Breast epithelium (tissue), 4 donors: ENCODE measurements around the gene PLXNB2. TPM values are rescaled to one million over a fixed set of nuclear protein-coding genes. Genes with fewer than 3 reads are reported as not detected.
A peak's percentile ranks its signal among the peaks of the same experiment; 100 is the strongest.

Experiments
- DNase-seq, 2 donors: peaks; one replicate each; pipeline ENCODE4 v3.0.0-alpha.2; 2019; ENCODE audit warnings: low spot score in 2 of 2
- H3K27ac ChIP-seq, 2 donors: fragments of 200-600 bp; sonication (generic) in 1 of 2; one replicate each; pipeline ENCODE4 v1.5.1; 2016 to 2019; ENCODE audit warnings: mild to moderate bottlenecking in 1 of 2
- H3K27me3 ChIP-seq, 2 donors: fragments of 200-600 bp; sonication (generic) in 1 of 2; one replicate each; pipeline versions ENCODE4 v1.5.1 to v1.6.0; 2017 to 2019; ENCODE audit warnings: control low read depth in 1 of 2, mild to moderate bottlenecking in 1 of 2
- H3K36me3 ChIP-seq: fragments of 200-600 bp; one replicate; pipeline ENCODE4 v1.5.1; 2019
- H3K4me1 ChIP-seq, 2 donors: fragments of 200-600 bp; sonication (generic); one replicate each; pipeline ENCODE4 v1.5.1; 2016 to 2019; ENCODE audit warnings: control low read depth in 1 of 2
- H3K4me3 ChIP-seq, 3 donors: fragments of 200-600 bp; sonication (generic); 1 replicate in 2 of 3; 2 replicates in 1 of 3; pipeline ENCODE4 v1.5.1; 2016 to 2019; ENCODE audit warnings: mild to moderate bottlenecking in 3 of 3, moderate library complexity in 2 of 3
- H3K9me3 ChIP-seq, 2 donors: fragments of 200-600 bp; sonication (generic) in 1 of 2; one replicate each; pipeline ENCODE4 v1.5.1; 2016 to 2019; ENCODE audit warnings: control low read depth in 1 of 2
- POLR2A ChIP-seq: fragments of 450-650 bp; IDR thresholded peaks from one replicate; pipeline ENCODE4 v1.6.1; 2016; ENCODE audit warnings: antibody characterized with exemption, mild to moderate bottlenecking, moderate library complexity
- POLR2AphosphoS5 ChIP-seq, 3 donors: sonication (generic); formaldehyde crosslinking; IDR thresholded peaks; one replicate each; pipeline ENCODE4 v1.6.1; 2017; ENCODE audit warnings: antibody characterized with exemption in 3 of 3
- intact Hi-C: fragments of 100-400 bp; cut with DNase I; formaldehyde crosslinking; loops from one replicate; pipeline ENCODE4 v1.15.1; 2023; ENCODE audit warnings: low total_unique reads
- total RNA-seq, 3 donors: library from RNA; depleted of rRNA; stranded (reverse); fragments of >200 nt; gene quantifications; one replicate each; pipeline ENCODE4 v1.1.0, GENCODE V29; 2016
- TF ChIP-seq, protein P1 (sequence below), 3 donors: fragments of 450-650 bp; IDR thresholded peaks; one replicate each; pipeline ENCODE4 v1.5.1; 2016 to 2017; ENCODE audit warnings: antibody characterized with exemption in 3 of 3, mild to moderate bottlenecking in 3 of 3, moderate library complexity in 3 of 3

PLXNB2 gene
- total RNA-seq, 3 donors from 2014 or later = 79.0 to 137 (median 122) TPM

DNA sequence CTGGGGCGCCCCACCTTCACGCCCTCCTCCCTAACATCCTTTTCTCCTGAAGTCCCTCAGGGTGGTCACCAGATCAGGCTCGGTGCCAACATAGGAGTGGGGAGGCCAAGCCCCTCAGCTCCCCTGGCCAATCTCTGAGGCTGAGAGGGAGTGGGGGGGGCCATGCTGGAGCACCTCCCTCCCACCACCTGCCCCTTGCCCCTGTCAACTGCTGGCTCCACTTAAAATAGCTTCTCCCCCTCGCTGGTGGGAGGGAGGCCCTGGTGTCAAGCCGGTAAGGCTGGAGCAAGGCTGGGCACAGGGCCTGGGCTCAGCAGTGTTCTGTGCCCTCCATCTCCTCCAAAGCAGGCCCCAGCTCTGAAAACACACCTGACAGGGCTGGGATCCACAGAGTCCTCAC is 4.9 kb downstream of the PLXNB2 start:
- Histone ChIP-seq H3K27me3 (no peaks in the 10 kb centered on the region), H3K36me3 (no peaks in the 10 kb centered on the region), H3K9me3 (no peaks in the 10 kb centered on the region), H3K27ac (peak overlapping the region; percentile 94 to 98), H3K4me3 (peak overlapping the region in 1 of 3 donors; percentile 99), H3K4me1 (peaks cover 61 to 67% of the 10 kb centered on the region in 2 donors)
- no peak for TF ChIP-seq POLR2A
- TF ChIP-seq, protein P1, sequence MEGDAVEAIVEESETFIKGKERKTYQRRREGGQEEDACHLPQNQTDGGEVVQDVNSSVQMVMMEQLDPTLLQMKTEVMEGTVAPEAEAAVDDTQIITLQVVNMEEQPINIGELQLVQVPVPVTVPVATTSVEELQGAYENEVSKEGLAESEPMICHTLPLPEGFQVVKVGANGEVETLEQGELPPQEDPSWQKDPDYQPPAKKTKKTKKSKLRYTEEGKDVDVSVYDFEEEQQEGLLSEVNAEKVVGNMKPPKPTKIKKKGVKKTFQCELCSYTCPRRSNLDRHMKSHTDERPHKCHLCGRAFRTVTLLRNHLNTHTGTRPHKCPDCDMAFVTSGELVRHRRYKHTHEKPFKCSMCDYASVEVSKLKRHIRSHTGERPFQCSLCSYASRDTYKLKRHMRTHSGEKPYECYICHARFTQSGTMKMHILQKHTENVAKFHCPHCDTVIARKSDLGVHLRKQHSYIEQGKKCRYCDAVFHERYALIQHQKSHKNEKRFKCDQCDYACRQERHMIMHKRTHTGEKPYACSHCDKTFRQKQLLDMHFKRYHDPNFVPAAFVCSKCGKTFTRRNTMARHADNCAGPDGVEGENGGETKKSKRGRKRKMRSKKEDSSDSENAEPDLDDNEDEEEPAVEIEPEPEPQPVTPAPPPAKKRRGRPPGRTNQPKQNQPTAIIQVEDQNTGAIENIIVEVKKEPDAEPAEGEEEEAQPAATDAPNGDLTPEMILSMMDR (IDR thresholded peaks at IDR 0.05) = no peak
- no peak for TF ChIP-seq POLR2AphosphoS5 (IDR thresholded peaks at IDR 0.05)
- DNase-seq = no peak
- intact Hi-C loops = no loop called here

DNA sequence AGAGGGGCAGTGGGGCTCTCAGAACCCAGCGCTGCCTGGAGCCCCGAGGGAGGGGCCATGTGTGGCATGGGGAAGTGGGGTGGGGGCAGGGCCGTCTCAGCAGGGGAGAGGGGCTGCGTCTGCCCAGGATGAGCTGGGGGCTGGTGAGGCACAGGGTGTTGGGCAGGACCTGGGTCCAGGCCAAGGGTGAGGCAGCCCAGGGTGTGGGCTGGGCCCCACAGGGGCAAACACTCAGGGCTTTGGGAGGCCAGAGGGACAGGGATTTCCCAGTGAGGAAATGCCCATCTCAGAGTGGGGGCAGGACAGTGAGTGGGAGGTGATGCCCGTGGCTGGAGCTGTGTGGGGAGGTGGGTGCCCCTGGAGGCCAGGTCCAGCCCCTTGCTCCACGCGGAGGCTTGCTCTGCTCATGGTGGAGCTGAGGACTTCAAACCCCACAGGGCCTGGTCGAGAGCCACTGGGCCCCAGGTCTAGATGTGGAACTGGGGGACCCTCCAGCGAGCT is 5.4 kb downstream of the PLXNB2 start:
- Histone ChIP-seq H3K4me3 (peak overlapping the region in 2 of 3 donors; percentile 18 to 73), H3K4me1 (peaks cover 64 to 72% of the 10 kb centered on the region in 2 donors), H3K27ac (peak overlapping the region; percentile 94 to 98), H3K36me3 (no peaks in the 10 kb centered on the region), H3K27me3 (no peaks in the 10 kb centered on the region), H3K9me3 (no peaks in the 10 kb centered on the region)
- TF ChIP-seq, protein P1 (IDR thresholded peaks at IDR 0.05) = no peak
- no peak for DNase-seq
- intact Hi-C loops = no loop called here

DNA sequence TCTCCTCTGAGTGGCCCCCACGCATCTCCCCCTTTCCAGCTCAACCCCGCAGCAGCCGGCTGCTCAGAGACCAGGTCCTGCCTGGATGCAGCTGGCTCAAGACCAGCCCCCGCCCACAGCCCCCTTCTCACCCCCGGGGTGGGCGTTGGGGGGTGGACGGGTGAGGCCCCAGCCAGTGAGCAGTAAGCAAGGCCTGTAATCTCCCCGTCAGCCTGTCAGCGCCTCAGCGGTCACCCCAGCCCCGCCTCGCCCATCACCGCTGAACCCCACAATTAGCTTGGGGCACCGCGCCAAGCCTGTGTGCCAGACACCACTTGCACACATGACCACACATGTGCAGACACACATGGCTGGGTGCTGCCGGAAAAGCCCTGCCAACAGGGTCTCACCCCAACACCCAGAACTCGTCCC is 5.9 kb downstream of the PLXNB2 start:
- Histone ChIP-seq H3K4me1 (peaks cover 69 to 76% of the 10 kb centered on the region in 2 donors), H3K36me3 (no peaks in the 10 kb centered on the region), H3K4me3 (peak overlapping the region in 2 of 3 donors; percentile 18 to 73), H3K9me3 (no peaks in the 10 kb centered on the region), H3K27ac (peak overlapping the region; percentile 94 to 98), H3K27me3 (no peaks in the 10 kb centered on the region)
- intact Hi-C loops = no loop called here
- TF ChIP-seq, protein P1 (IDR thresholded peaks at IDR 0.05) = no peak
- no peak for TF ChIP-seq POLR2A
- no peak for TF ChIP-seq POLR2AphosphoS5 (IDR thresholded peaks at IDR 0.05)
- DNase-seq = no peak

DNA sequence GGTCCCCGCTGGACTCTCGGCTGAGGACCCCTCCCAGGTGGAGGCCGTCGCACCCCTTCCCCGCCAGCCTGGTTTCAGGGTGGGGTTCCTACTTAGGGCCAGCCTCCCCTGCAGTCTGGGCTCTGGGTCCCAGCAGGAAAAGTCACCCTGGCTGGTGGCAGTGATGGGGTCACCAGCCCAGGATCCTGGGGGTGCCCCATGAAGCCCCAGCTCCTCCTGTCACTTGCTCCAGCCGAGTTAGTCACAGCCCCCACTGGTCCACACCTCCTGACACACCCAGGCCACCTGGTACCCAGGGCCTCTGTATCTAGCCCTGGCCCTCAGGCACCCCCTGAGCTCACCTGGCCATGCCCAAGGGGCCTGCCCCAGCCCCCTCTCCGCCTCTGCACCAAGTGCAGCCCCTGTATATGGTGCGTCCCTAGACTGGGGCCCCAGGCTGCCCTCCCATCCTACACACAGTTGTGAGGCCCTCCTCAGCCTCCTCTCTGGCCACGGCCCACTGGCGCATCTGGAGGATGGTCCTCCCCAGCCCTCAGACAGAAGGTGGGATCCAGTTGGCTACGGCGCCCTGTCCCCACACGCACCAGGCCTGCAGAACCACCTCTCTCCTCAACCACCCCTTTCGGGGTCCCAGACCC is 6.7 kb downstream of the PLXNB2 start:
- no peaks in the 10 kb centered on the region for H3K9me3 ChIP-seq
- H3K27me3 ChIP-seq = no peaks in the 10 kb centered on the region
- TF ChIP-seq POLR2A (no peak), POLR2AphosphoS5 (IDR thresholded peaks at IDR 0.05) (no peak)
- TF ChIP-seq, protein P1 (IDR thresholded peaks at IDR 0.05) = no peak
- no peaks in the 10 kb centered on the region for H3K36me3 ChIP-seq
- peak overlapping the region in 2 of 3 donors; percentile 41 to 73 for H3K4me3 ChIP-seq
- H3K27ac ChIP-seq = peak overlapping the region; percentile 94 to 98
- intact Hi-C loops = no loop called here
- no peak for DNase-seq
- peaks cover 72 to 76% of the 10 kb centered on the region in 2 donors for H3K4me1 ChIP-seq

DNA sequence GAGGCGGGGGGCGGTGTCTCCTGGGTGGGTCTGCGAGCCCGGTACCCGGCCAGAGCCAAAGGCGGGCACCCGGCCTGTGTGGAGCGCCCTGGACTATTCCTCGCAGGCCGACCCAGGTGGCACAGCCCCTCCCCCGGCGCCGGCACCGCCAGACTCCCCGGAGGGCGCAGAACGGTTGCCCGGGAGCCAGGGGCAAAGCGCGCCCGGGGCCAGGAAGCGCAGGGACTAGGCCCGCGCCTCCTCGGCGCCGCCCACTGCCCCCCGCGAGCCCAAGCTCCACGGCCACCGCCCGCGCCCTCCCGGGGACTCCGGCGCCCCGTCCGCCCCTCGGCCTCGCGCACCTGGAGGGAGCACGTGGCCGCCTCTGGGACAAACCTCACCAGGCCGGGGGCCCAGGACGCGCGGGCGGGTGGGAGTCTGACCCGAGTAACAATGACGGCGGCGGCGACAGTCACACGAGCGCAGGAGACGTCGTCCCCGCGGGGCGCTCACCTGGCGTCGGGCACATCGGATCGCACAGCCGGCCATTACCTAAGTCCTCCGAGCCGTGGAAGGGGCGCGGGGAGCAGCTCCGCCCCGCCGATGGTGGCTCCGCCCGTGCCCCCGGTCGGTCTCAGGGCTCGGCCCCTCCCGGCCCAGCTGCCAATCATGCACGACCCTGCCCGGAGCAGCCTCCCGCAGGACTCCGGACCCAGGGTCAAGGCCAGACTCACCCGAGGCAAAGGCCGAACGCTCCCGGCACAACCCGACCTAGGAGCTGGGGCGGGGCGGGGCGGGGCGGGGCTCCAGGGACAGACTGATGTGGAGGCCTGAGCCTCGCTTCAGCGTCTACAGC is 7.4 kb downstream of the PLXNB2 start:
- H3K9me3 ChIP-seq = no peaks in the 10 kb centered on the region
- peak overlapping the region; percentile 32 to 73 (median 41) for H3K4me3 ChIP-seq
- no peaks in the 10 kb centered on the region for H3K36me3 ChIP-seq
- no peaks in the 10 kb centered on the region for H3K27me3 ChIP-seq
- H3K4me1 ChIP-seq = peaks cover 69 to 70% of the 10 kb centered on the region in 2 donors
- TF ChIP-seq POLR2A (no peak), POLR2AphosphoS5 (IDR thresholded peaks at IDR 0.05) (no peak)
- TF ChIP-seq, protein P1 (IDR thresholded peaks at IDR 0.05) = no peak
- intact Hi-C loops = no loop called here
- no peak for DNase-seq
- peak overlapping the region; percentile 94 to 98 for H3K27ac ChIP-seq
